Panc1 (cell line): ENCODE data around the gene FARP1. TPM values are rescaled to one million over a fixed set of nuclear protein-coding genes. Genes with fewer than 3 reads are reported as not detected.

Experiments used
- ATAC-seq: fragments of 200-7000 bp; cut with Tn5 transposase; 2 replicates; pipeline ENCODE4 v1.9.1; 2020; ENCODE audit warnings: mild to moderate bottlenecking, moderate library complexity
- BruUV-seq: library from RNA; stranded (reverse); fragments of 400-500 nt; replicated peaks from 2 replicates; lab custom pipeline; 2021; lab: Mats Ljungman, UMichigan
- CTCF ChIA-PET: fragments of 300-600 bp; sonication (Branson Sonifier 250); formaldehyde crosslinking; loops from one replicate; lab custom pipeline; 2022; ENCODE audit warnings: antibody characterized with exemption; lab: Charles Lee
- POLR2A ChIA-PET: fragments of 300-600 bp; sonication (Branson Sonifier 250); formaldehyde crosslinking; loops from one replicate; lab custom pipeline; 2022; ENCODE audit warnings: antibody characterized with exemption; lab: Charles Lee
- DNase-seq: peaks from one replicate; pipeline ENCODE4 v3.0.0-alpha.2; 2010; ENCODE audit warnings: low read depth, low spot score
- H3K27ac ChIP-seq: 2 replicates; pipeline ENCODE4 v1.5.1; 2011; ENCODE audit warnings: mild to moderate bottlenecking, low read length, inconsistent platforms
- H3K27me3 ChIP-seq: fragments of 200-500 bp; sonication (Bioruptor generic); 2 replicates; pipeline ENCODE4 v1.6.0; 2014; ENCODE audit warnings: low read length, inconsistent platforms; ENCODE audit not compliant: control insufficient read depth, insufficient read depth
- H3K36me3 ChIP-seq: fragments of 200-500 bp; sonication (Bioruptor generic); 2 replicates; pipeline ENCODE4 v1.5.1; 2014; ENCODE audit warnings: inconsistent platforms, mild to moderate bottlenecking, low read length, moderate library complexity; ENCODE audit not compliant: control insufficient read depth, insufficient read depth
- H3K4me1 ChIP-seq: 2 replicates; pipeline ENCODE4 v1.5.1; 2011; ENCODE audit warnings: inconsistent platforms, mild to moderate bottlenecking, low read length, moderate library complexity; ENCODE audit not compliant: control insufficient read depth, insufficient read depth
- H3K4me3 ChIP-seq, 2 experiments: 2 replicates each; pipeline ENCODE4 v1.5.1; 2011 to 2012; ENCODE audit warnings: low read depth in 2 of 2, low read length in 2 of 2, mild to moderate bottlenecking in 2 of 2, inconsistent platforms in 1 of 2, moderate library complexity in 1 of 2
- H3K9me3 ChIP-seq: fragments of 200-500 bp; sonication (Bioruptor generic); 2 replicates; pipeline ENCODE4 v1.5.1; 2014; ENCODE audit warnings: low read depth, mild to moderate bottlenecking, inconsistent platforms, low read length, moderate library complexity; ENCODE audit not compliant: control insufficient read depth, insufficient read depth
- POLR2AphosphoS5 ChIP-seq: IDR thresholded peaks from 2 replicates; pipeline ENCODE4 v1.6.1; 2012; ENCODE audit warnings: mild to moderate bottlenecking, low read depth, low read length, moderate library complexity
- SIN3A ChIP-seq: IDR thresholded peaks from 2 replicates; pipeline ENCODE4 v1.6.1; 2012; ENCODE audit warnings: low read depth, mild to moderate bottlenecking, low read length, moderate library complexity, borderline replicate concordance; ENCODE audit not compliant: insufficient read depth
- TCF7L2 ChIP-seq: IDR thresholded peaks from 2 replicates; pipeline ENCODE4 v1.6.1; 2011; ENCODE audit warnings: mild to moderate bottlenecking, low read depth, low read length, inconsistent platforms
- in situ Hi-C: cut with HindIII; loops from 2 replicates; pipeline ENCODE4 v1.10.0; 2016; ENCODE audit warnings: low sequenced_read_pairs, low pct_unique_long_range_greater_than_20kb
- intact Hi-C: fragments of 100-400 bp; cut with micrococcal nuclease; formaldehyde crosslinking; loops from one replicate; pipeline ENCODE4 v1.10.0; 2022; ENCODE audit not compliant: unreplicated experiment
- total RNA-seq: library from RNA; stranded (reverse); gene quantifications from one replicate; pipeline ENCODE4 v1.2.1, GENCODE V29; 2021; ENCODE audit not compliant: unreplicated experiment
- TF ChIP-seq, protein P1 (sequence below): fragments of 450-650 bp; IDR thresholded peaks from 2 replicates; pipeline ENCODE4 v1.5.1; 2017; ENCODE audit warnings: mild to moderate bottlenecking
- TF ChIP-seq, protein P2 (sequence below), 2 experiments: IDR thresholded peaks; 2 replicates each; pipeline ENCODE4 v1.6.1; 2011 to 2012; ENCODE audit warnings: low read depth in 2 of 2, control low read depth in 1 of 2, low read length in 1 of 2, mild to moderate bottlenecking in 1 of 2, moderate library complexity in 1 of 2; ENCODE audit not compliant: insufficient read depth in 1 of 2

FARP1 gene
- total RNA-seq, 1 experiment from 2014 or later, result 61.9 TPM

DNA sequence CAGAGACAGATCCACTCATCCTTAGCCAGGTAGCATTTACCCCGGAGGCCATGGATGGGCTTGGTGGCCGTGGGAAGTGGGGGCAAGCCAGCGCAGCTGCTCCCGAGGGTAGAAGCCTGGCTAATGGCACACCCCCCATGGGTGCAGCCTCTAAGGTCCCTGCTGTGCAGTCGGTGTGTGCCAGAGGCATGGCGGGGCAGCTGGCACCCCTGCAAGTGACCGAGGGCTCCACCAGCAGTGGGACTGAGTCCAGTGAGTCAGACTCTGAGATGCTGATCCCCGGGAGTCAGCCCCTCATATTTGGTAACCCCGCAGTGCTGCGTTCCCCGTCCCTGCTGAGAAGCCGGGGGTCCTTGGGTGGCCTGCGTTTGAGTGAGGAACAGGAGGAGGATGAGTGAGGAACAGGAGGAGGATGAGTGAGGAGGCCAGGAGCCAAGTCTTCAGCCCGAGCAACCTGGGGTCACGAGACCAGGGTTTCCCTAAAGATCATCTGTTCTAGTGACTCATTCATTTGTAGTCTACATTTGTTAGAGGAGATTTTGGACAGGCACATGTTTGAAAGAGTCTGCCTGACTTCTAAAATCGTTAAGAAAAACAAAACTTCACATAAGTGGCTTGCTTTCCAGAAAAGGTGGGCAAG, 253.3 kb downstream of the FARP1 start:
- Histone ChIP-seq H3K4me1 (no peaks in the 10 kb centered on the region), H3K27ac (no peak overlapping the region), H3K36me3 (no peaks in the 10 kb centered on the region), H3K4me3 (no peak overlapping the region), H3K9me3 (no peaks in the 10 kb centered on the region), H3K27me3 (no peaks in the 10 kb centered on the region)
- ChIA-PET CTCF (no interaction called here), POLR2A (no interaction called here)
- in situ Hi-C loops, result no loop called here
- DNase-seq (no peak), ATAC-seq (no peak)
- no peak for TF ChIP-seq POLR2AphosphoS5
- TF ChIP-seq, protein P1, sequence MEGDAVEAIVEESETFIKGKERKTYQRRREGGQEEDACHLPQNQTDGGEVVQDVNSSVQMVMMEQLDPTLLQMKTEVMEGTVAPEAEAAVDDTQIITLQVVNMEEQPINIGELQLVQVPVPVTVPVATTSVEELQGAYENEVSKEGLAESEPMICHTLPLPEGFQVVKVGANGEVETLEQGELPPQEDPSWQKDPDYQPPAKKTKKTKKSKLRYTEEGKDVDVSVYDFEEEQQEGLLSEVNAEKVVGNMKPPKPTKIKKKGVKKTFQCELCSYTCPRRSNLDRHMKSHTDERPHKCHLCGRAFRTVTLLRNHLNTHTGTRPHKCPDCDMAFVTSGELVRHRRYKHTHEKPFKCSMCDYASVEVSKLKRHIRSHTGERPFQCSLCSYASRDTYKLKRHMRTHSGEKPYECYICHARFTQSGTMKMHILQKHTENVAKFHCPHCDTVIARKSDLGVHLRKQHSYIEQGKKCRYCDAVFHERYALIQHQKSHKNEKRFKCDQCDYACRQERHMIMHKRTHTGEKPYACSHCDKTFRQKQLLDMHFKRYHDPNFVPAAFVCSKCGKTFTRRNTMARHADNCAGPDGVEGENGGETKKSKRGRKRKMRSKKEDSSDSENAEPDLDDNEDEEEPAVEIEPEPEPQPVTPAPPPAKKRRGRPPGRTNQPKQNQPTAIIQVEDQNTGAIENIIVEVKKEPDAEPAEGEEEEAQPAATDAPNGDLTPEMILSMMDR, result no peak
- TF ChIP-seq, protein P2, sequence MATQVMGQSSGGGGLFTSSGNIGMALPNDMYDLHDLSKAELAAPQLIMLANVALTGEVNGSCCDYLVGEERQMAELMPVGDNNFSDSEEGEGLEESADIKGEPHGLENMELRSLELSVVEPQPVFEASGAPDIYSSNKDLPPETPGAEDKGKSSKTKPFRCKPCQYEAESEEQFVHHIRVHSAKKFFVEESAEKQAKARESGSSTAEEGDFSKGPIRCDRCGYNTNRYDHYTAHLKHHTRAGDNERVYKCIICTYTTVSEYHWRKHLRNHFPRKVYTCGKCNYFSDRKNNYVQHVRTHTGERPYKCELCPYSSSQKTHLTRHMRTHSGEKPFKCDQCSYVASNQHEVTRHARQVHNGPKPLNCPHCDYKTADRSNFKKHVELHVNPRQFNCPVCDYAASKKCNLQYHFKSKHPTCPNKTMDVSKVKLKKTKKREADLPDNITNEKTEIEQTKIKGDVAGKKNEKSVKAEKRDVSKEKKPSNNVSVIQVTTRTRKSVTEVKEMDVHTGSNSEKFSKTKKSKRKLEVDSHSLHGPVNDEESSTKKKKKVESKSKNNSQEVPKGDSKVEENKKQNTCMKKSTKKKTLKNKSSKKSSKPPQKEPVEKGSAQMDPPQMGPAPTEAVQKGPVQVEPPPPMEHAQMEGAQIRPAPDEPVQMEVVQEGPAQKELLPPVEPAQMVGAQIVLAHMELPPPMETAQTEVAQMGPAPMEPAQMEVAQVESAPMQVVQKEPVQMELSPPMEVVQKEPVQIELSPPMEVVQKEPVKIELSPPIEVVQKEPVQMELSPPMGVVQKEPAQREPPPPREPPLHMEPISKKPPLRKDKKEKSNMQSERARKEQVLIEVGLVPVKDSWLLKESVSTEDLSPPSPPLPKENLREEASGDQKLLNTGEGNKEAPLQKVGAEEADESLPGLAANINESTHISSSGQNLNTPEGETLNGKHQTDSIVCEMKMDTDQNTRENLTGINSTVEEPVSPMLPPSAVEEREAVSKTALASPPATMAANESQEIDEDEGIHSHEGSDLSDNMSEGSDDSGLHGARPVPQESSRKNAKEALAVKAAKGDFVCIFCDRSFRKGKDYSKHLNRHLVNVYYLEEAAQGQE (IDR thresholded peaks at IDR 0.05; ENCODE audit: insufficient read depth in 1 of 2, low read depth in 2 of 2, low read length in 1 of 2), result no peak
- TF ChIP-seq TCF7L2, result no peak
- no peak for TF ChIP-seq SIN3A
- no TSS peak for BruUV-seq
- intact Hi-C loops, result no loop called here

DNA sequence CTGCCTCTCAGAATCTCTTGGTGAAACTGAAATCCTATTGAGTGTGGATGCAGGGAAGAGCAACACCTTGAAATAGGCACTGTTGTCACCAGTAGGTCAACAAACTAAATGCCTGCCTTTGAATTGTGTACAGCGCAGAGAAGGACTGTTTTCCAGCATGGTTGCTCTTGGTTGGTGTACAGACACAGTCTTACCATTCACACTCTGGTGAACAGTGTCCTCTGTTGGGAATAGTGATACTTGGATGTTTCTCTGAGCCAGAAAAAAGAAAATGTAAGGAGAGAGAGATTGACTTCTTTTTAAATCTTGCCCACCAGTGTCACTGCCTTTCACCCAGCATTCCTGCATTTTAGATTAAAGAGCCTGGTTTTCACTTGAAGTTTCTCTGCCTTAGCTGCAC, 254.3 kb downstream of the FARP1 start:
- DNase-seq (no peak), ATAC-seq (no peak)
- ChIA-PET CTCF (no interaction called here), POLR2A (no interaction called here)
- intact Hi-C loops, result no loop called here
- in situ Hi-C loops, result no loop called here
- no peaks in the 10 kb centered on the region for H3K4me1 ChIP-seq
- H3K9me3 ChIP-seq, result no peaks in the 10 kb centered on the region
- H3K36me3 ChIP-seq, result no peaks in the 10 kb centered on the region
- BruUV-seq, result no TSS peak
- no peak overlapping the region for H3K27ac ChIP-seq
- H3K27me3 ChIP-seq, result no peaks in the 10 kb centered on the region
- no peak overlapping the region for H3K4me3 ChIP-seq
- TF ChIP-seq, protein P1, result no peak
- TF ChIP-seq POLR2AphosphoS5 (no peak), SIN3A (no peak), TCF7L2 (no peak)
- TF ChIP-seq, protein P2 (IDR thresholded peaks at IDR 0.05; ENCODE audit: insufficient read depth in 1 of 2, low read depth in 2 of 2, low read length in 1 of 2), result no peak
